ENCODE data around the gene CALM1.

The CALM1 gene

GRCh38 chr14:90396341-90397339 is at the start of gene CALM1:
Gene CALM1, plus strand, starts transcription at chr14:90397029. Its CDS starts 202 bp downstream, at chr14:90397231.
- peak; percentile 94 to 96 (median 95) for DNase-seq (ENCODE audit: low read depth in 3 of 3)

GRCh38 chr14:90348270-90348669 is 48.6 kb upstream of the CALM1 start:
- no peak for DNase-seq (ENCODE audit: low read depth in 3 of 3)

GRCh38 chr14:90349739-90350138 is 47.1 kb upstream of the CALM1 start:
- no peak for DNase-seq (ENCODE audit: low read depth in 3 of 3)

GRCh38 chr14:90354551-90355298 is 42.1 kb upstream of the CALM1 start:
- no peak for DNase-seq (ENCODE audit: low read depth in 3 of 3)

- DNase-seq (ENCODE audit: low read depth in 3 of 3): no peak
Observed at GRCh38 chr14:90355540-90356518, 41.0 kb upstream of the CALM1 start.

- no peak for DNase-seq (ENCODE audit: low read depth in 3 of 3)
Observed at GRCh38 chr14:90356925-90357324, 39.9 kb upstream of the CALM1 start.

GRCh38 chr14:90358359-90358758 is 38.5 kb upstream of the CALM1 start:
- DNase-seq (ENCODE audit: low read depth in 3 of 3): no peak

- DNase-seq (ENCODE audit: low read depth in 3 of 3): no peak
Observed at GRCh38 chr14:90361865-90362557, 34.8 kb upstream of the CALM1 start.

- DNase-seq (ENCODE audit: low read depth in 3 of 3): no peak
Observed at GRCh38 chr14:90362558-90362896, 34.3 kb upstream of the CALM1 start.

GRCh38 chr14:90368946-90369721 is 27.7 kb upstream of the CALM1 start:
- no peak for DNase-seq (ENCODE audit: low read depth in 3 of 3)

GRCh38 chr14:90373887-90374286 is 22.9 kb upstream of the CALM1 start:
- no peak for DNase-seq (ENCODE audit: low read depth in 3 of 3)

- no peak for DNase-seq (ENCODE audit: low read depth in 3 of 3)
Observed at GRCh38 chr14:90374813-90375212, 22.0 kb upstream of the CALM1 start.

GRCh38 chr14:90375934-90376333 is 20.9 kb upstream of the CALM1 start:
- DNase-seq (ENCODE audit: low read depth in 3 of 3): no peak

GRCh38 chr14:90378249-90378648 is 18.6 kb upstream of the CALM1 start:
- DNase-seq (ENCODE audit: low read depth in 3 of 3): no peak

- DNase-seq (ENCODE audit: low read depth in 3 of 3): no peak
Observed at GRCh38 chr14:90379106-90379505, 17.7 kb upstream of the CALM1 start.

- DNase-seq (ENCODE audit: low read depth in 3 of 3): no peak
Observed at GRCh38 chr14:90381011-90381786, 15.6 kb upstream of the CALM1 start.

GRCh38 chr14:90381999-90382451 is 14.8 kb upstream of the CALM1 start:
- DNase-seq (ENCODE audit: low read depth in 3 of 3): no peak

GRCh38 chr14:90382491-90383125 is 14.2 kb upstream of the CALM1 start:
- peak; percentile 53 to 66 (median 63) for DNase-seq (ENCODE audit: low read depth in 3 of 3)
